Lower leg skin (tissue), 4 donors: Measurements from ENCODE around the gene TACC3. TPM values are rescaled to one million over a fixed set of nuclear protein-coding genes. Genes with fewer than 3 reads are reported as not detected.

Experiments
- DNase-seq, 2 donors: peaks; one replicate each; pipeline ENCODE4 v3.0.0-alpha.2; 2019; ENCODE audit warnings: low spot score in 2 of 2
- H3K4me3 ChIP-seq: fragments of 200-600 bp; sonication (generic); 2 replicates; pipeline ENCODE4 v1.5.1; 2017; ENCODE audit warnings: mild to moderate bottlenecking, low read depth; ENCODE audit not compliant: poor library complexity, severe bottlenecking
- POLR2A ChIP-seq, 2 donors: fragments of 450-650 bp; IDR thresholded peaks; one replicate each; pipeline ENCODE4 v1.6.1; 2016 to 2017; ENCODE audit warnings: antibody characterized with exemption in 2 of 2, mild to moderate bottlenecking in 1 of 2, moderate library complexity in 1 of 2
- whole genome bisulfite sequencing, 2 donors: methylation state at CpG; one replicate each; pipeline ENCODE4 v1.1.5; 2018; 5-methylcytosine and 5-hydroxymethylcytosine counted together
- intact Hi-C: fragments of 100-400 bp; cut with DNase I; formaldehyde crosslinking; loops from one replicate; pipeline ENCODE4 v1.15.0; 2023; ENCODE audit warnings: low total_unique reads
- total RNA-seq, 4 donors: library from RNA; depleted of rRNA; stranded (reverse); fragments of >200 nt; gene quantifications; one replicate each; pipeline ENCODE4 v1.1.0, GENCODE V29; 2016
- TF ChIP-seq, protein P1 (sequence below), 3 donors: fragments of 450-650 bp; IDR thresholded peaks; one replicate each; pipeline ENCODE4 v1.5.1; 2016; ENCODE audit warnings: antibody characterized with exemption in 3 of 3, mild to moderate bottlenecking in 3 of 3, moderate library complexity in 2 of 3

TACC3 gene
- total RNA-seq, 4 donors from 2014 or later, result 6.1 to 10.0 (median 7.9) TPM

- WGBS, 2 donors, result 54 to 65% methylated on average over 19 to 23 of the region's 23 CpGs
- H3K4me3 ChIP-seq, result no peak overlapping the region
- no peak for DNase-seq
- intact Hi-C loops, result no loop called here
- no peak for TF ChIP-seq POLR2A (IDR thresholded peaks at IDR 0.05)
- TF ChIP-seq, protein P1, sequence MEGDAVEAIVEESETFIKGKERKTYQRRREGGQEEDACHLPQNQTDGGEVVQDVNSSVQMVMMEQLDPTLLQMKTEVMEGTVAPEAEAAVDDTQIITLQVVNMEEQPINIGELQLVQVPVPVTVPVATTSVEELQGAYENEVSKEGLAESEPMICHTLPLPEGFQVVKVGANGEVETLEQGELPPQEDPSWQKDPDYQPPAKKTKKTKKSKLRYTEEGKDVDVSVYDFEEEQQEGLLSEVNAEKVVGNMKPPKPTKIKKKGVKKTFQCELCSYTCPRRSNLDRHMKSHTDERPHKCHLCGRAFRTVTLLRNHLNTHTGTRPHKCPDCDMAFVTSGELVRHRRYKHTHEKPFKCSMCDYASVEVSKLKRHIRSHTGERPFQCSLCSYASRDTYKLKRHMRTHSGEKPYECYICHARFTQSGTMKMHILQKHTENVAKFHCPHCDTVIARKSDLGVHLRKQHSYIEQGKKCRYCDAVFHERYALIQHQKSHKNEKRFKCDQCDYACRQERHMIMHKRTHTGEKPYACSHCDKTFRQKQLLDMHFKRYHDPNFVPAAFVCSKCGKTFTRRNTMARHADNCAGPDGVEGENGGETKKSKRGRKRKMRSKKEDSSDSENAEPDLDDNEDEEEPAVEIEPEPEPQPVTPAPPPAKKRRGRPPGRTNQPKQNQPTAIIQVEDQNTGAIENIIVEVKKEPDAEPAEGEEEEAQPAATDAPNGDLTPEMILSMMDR (IDR thresholded peaks at IDR 0.05), result no peak
Measured at GRCh38 chr4:1768367-1769034, 47.2 kb downstream of the TACC3 start.

DNA sequence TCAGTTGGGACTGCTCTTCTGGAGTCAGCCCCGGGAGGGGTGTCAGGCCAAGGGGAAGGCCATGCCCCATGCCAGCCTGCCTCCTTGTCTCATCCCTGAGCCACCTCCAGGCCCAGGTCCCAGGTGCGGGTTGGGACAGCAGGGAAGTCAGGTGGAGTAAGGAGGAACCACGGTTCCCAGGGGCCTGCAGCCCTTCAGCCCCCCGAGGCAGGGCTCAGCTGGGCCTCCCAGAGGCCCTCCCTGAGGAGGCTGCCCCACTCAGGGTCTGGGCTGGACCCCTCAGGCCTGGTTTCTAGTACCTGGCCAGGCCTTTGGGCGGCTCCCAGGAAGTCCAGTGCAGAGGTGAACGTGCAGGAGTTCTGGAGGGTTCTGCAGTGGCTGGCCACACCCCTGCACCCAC lies 48.4 kb downstream of the TACC3 start:
- no peak overlapping the region for H3K4me3 ChIP-seq
- WGBS, 2 donors, result 55 to 63% methylated on average over 4 to 6 of the region's 6 CpGs
- no peak for DNase-seq
- intact Hi-C loops, result no loop called here
- no peak for TF ChIP-seq POLR2A (IDR thresholded peaks at IDR 0.05)
- TF ChIP-seq, protein P1 (IDR thresholded peaks at IDR 0.05), result no peak

- no peak for DNase-seq
- no peak overlapping the region for H3K4me3 ChIP-seq
- TF ChIP-seq POLR2A (IDR thresholded peaks at IDR 0.05), result no peak
- WGBS, 2 donors, result 47 to 58% methylated on average over 3 to 5 of the region's 33 CpGs
- intact Hi-C loops, result no loop called here
Measured at GRCh38 chr4:1770245-1770644, 48.9 kb downstream of the TACC3 start.

DNA sequence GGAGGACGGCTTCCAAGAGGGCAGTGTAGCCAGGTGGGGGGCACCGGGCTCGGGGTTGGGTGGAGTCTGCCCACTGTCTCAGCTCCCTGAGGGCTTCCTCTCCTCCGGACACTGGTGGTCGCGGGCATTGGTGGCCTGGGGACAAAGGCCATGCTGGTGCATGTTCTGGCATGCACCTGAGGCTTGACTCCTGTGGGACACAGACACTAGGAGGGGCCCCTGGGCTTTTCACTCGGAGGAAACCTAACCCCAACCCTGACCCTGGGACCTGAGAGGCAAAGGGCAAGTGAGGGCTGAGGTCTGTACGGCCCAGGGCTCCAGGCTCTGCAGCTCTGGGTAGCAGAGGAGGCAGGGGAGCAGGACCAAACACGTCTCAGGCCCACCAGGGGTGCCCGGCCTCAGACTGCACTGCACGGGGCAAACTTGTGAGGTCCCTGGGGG lies 49.5 kb downstream of the TACC3 start:
- intact Hi-C loops, result no loop called here
- TF ChIP-seq, protein P1 (IDR thresholded peaks at IDR 0.05), result no peak
- no peak for TF ChIP-seq POLR2A (IDR thresholded peaks at IDR 0.05)
- H3K4me3 ChIP-seq, result no peak overlapping the region
- DNase-seq, result no peak
- WGBS, 2 donors, result 51% methylated on average over 8 of the region's 11 CpGs; no CpG with 5 or more reads in 1 of the 2 donors

- intact Hi-C loops, result no loop called here
- no peak overlapping the region for H3K4me3 ChIP-seq
- no peak for TF ChIP-seq POLR2A (IDR thresholded peaks at IDR 0.05)
- DNase-seq, result no peak
- 52 to 57% methylated on average over 7 to 11 of the region's 28 CpGs for WGBS, 2 donors
Measured at GRCh38 chr4:1771555-1772305, 50.4 kb downstream of the TACC3 start.

DNA sequence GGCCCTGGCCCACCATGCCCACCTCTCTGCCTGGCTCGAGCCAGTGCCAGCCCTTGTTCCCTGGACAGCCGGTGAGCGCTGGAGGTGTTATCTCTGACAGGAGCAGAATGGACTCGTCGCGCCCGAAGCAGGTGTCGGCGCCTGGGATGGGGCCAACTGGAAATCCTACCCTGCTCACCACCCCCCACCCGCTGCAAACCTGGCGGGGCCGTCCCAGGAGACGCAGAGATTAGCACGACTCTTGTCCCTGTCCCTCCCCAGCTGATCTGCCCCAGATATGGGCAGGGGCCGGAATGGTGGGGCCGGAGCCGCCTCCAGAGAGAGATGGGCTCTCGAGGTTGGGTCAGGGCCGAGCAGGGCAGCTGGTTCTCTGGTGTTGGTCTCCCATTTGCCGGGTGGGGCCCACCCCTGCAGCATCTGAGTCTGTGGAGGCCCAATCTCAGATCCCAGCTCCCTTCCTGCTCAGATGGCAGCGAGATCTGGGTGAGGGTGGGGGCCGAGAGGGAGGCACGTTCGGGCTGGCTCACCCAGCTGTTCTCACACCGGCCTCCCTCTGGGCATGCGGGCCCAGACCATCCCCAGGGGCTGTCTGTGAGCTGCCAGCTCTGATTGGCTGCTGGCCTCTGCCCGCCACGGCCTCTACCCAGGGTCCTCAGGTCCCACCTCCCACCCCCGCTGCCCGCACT lies 51.7 kb downstream of the TACC3 start:
- DNase-seq, result no peak
- TF ChIP-seq POLR2A (IDR thresholded peaks at IDR 0.05), result no peak
- TF ChIP-seq, protein P1 (IDR thresholded peaks at IDR 0.05), result no peak
- no peak overlapping the region for H3K4me3 ChIP-seq
- 43 to 56% methylated on average over 25 to 27 of the region's 30 CpGs for WGBS, 2 donors
- intact Hi-C loops, result no loop called here
